MG63 (cell line): ENCODE data around the gene CHD9. TPM values are rescaled to one million over a fixed set of nuclear protein-coding genes. Genes with fewer than 3 reads are reported as not detected.

Experiments used
- DNase-seq: peaks from one replicate; pipeline ENCODE4 v3.0.0-alpha.2; 2020
- H3K27me3 ChIP-seq: fragments of 250-450 bp; sonication (Bioruptor Pico); 2 replicates; pipeline ENCODE4 v1.5.1; 2020; ENCODE audit warnings: mild to moderate bottlenecking, moderate library complexity
- H3K36me3 ChIP-seq: fragments of 250-450 bp; sonication (Bioruptor Pico); 2 replicates; pipeline ENCODE4 v1.5.1; 2020; ENCODE audit warnings: mild to moderate bottlenecking, moderate library complexity
- H3K4me3 ChIP-seq: fragments of 250-450 bp; sonication (Bioruptor Pico); 2 replicates; pipeline ENCODE4 v1.5.1; 2020; ENCODE audit warnings: mild to moderate bottlenecking, moderate library complexity
- H3K9me3 ChIP-seq: fragments of 250-450 bp; sonication (Bioruptor Pico); 2 replicates; pipeline ENCODE4 v1.5.1; 2020; ENCODE audit warnings: mild to moderate bottlenecking, moderate library complexity
- total RNA-seq: library from RNA; depleted of rRNA; stranded (reverse); fragments of >200 nt; shearing (Covaris generic); gene quantifications from 2 replicates; pipeline ENCODE4 v1.2.3, GENCODE V29; 2014; ENCODE audit warnings: low replicate concordance

Gene CHD9
- total RNA-seq, 1 experiment from 2014 or later = 51.1 TPM

DNA sequence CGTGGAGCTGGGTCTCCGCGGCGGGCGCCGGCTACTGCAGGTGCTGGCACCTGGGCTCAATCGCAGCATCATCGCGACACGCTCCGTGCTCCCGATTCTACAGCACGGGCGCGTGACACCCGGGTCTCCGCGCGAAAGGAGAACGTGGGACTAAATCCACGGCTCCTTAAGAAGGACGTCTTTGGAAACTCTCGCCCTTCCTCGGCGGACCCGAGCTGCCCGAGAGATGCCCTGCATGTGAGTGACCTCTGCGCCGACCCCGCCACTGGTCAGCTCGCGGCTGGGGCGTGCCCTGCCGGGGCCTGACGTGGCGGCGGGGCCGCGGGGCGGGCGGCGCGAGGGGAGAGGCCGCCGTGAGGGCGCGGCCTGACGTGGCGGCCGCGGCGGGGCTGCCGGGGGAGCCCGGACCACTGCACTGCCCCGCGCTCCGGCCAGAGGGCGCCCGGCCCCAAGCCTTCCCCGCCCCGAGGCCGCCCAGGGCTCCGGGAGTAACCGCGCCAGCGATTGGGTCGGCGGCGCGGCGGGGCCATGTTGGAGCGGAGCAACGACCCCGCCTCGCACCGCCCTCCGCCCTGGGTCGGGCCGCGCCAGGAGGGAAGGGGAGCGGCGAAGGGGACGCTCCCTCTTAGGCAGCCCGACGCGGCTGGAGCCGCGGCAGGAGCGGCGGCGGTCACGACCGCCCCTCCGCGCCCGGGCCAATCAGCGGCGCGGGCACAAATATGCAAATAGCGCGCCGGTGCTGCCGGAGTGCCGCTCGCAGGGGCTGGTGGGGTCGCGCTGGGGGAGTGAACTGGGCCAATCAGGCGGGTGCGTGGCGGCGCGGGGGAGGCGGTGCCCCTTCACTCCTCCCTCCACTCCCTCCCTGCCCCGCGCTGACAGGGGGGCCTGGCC, 75.6 kb downstream of the CHD9 start:
- H3K9me3 ChIP-seq = no peaks in the 10 kb centered on the region
- H3K36me3 ChIP-seq = peaks cover 17% of the 10 kb centered on the region
- peak; percentile 100 for DNase-seq
- peak overlapping the region; percentile 74 for H3K4me3 ChIP-seq
- no peaks in the 10 kb centered on the region for H3K27me3 ChIP-seq

DNA sequence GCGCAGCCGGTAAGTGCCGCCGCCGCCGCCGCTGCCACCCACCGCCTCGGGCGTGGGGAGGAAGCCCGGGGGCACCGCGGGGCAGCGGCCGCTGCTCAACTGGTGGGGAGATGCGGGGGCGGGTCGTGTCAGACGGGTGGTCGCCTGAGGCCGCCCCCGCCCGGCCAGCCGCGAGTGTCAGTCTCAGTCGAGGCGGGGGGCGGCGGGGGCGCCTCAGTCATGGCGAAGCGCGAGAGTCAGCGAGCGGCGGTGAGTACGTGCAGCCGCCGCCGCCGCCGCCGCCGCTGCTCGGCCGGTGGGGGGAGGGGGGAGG, 76.2 kb downstream of the CHD9 start:
- no peak for DNase-seq
- Histone ChIP-seq H3K27me3 (no peaks in the 10 kb centered on the region), H3K36me3 (peaks cover 17% of the 10 kb centered on the region), H3K4me3 (peak overlapping the region; percentile 74), H3K9me3 (no peaks in the 10 kb centered on the region)

DNA sequence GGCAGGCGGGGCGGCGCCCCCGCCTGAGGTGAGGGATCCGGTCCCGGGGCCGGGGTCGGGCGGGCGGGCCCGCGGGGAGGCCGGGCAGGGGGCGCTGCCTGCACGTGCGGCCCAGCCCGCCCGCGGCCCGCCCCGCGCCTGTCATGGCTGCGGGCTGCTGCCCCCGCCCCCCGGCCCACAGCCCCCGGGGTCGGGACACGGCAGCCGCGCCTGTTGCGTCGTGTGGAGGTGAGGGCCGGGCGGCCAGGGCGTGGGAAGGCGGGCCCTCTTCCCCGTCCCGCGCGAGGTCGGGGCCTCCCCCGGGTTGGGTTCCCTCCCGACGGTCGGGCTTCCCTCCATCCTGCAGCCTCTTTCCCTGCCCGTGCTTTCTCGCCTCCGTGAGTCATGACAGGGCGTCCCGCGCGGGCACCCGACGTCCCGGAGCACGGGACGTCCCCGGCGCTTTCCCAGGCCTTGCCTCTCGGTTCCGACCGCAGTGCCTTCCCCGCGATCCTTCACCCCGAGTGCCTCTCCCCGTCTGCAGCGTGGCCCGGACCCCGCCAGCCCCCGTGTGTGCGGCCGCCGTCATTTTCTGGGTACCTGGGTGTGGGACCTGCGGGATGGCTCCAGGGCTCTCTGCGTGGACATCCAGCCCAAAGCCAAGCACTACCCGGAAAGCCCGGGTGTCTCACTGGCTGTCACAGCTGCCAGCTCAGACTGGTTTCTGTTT, 76.7 kb downstream of the CHD9 start:
- Histone ChIP-seq H3K4me3 (peak overlapping the region; percentile 74), H3K9me3 (no peaks in the 10 kb centered on the region), H3K36me3 (peaks cover 17% of the 10 kb centered on the region), H3K27me3 (no peaks in the 10 kb centered on the region)
- peak; percentile 83 for DNase-seq

DNA sequence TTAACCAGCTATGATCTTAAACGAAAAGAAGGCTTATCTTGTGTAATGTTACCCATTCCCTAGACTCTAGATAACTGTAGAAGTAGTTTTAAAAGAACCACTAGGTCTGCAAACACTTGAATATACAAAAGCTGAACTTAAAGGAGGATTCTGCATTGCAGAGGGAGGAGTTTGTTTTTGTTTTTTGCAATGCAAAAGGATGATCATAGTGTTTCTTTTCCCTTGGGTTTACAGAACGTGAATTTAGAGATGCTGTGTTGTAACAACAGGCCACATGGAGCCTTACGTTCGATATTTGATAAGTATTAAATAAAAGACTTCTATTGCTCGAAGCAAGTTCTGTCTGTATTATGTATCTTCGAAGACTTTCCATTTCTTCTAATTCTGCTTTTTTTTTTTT, 77.6 kb downstream of the CHD9 start:
- Histone ChIP-seq H3K27me3 (no peaks in the 10 kb centered on the region), H3K36me3 (peaks cover 17% of the 10 kb centered on the region), H3K9me3 (no peaks in the 10 kb centered on the region), H3K4me3 (peak overlapping the region; percentile 74)
- DNase-seq = no peak

DNA sequence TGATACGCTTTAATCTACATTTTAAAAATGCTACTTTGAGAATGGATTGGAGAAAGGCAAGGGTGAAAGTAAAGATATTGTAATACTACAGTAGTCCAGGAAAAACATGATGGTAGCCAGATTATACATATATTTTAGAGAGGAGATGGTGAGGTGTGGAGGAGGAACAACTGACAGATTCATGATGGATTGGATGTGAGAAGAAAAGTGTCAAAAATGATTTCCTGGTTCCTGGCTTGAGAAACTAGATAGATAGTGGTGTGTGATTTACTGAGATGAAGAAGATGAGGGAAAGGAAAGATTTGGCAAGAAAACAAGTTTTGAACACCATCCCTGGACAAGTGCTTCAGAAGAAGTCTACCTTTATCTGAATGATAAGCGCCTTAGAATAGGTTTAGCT, 80.5 kb downstream of the CHD9 start:
- Histone ChIP-seq H3K9me3 (no peaks in the 10 kb centered on the region), H3K27me3 (no peaks in the 10 kb centered on the region), H3K36me3 (peaks cover 17% of the 10 kb centered on the region), H3K4me3 (no peak overlapping the region)
- DNase-seq = no peak

DNA sequence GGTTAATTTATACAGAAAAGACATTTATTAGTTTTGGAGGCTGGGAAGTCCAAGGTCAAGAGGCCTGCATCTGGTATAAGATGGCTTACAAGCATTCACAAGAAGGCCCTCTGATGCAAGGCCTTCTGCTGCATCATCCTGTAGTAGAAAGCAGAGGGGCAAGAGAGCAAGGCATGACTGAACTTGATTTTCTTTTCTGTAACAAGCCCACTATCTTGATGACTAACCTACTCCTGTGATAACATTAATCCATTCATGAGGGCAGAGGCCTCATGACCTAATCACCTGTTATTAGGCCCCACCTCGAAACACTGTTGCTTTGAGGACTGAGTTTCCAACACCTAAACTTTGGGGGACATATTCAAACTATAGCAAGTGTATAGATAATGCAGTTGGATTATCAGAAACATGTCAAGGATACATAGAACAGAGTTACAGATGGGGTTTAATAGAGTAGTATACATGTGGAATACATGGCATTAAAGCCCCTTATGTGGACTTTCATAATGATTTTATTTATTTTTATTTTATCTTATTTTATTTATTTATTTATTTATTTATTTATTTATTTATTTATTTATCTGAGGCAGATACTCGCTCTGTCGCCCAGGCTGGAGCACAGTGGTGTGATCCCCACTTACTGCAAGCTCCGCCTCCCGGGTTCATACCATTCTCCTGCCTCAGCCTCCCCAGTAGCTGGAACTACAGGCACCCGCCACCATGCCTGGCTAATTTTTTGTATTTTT, 88.2 kb downstream of the CHD9 start:
- Histone ChIP-seq H3K36me3 (peaks cover 16% of the 10 kb centered on the region), H3K4me3 (no peak overlapping the region), H3K27me3 (no peaks in the 10 kb centered on the region), H3K9me3 (no peaks in the 10 kb centered on the region)
- no peak for DNase-seq

DNA sequence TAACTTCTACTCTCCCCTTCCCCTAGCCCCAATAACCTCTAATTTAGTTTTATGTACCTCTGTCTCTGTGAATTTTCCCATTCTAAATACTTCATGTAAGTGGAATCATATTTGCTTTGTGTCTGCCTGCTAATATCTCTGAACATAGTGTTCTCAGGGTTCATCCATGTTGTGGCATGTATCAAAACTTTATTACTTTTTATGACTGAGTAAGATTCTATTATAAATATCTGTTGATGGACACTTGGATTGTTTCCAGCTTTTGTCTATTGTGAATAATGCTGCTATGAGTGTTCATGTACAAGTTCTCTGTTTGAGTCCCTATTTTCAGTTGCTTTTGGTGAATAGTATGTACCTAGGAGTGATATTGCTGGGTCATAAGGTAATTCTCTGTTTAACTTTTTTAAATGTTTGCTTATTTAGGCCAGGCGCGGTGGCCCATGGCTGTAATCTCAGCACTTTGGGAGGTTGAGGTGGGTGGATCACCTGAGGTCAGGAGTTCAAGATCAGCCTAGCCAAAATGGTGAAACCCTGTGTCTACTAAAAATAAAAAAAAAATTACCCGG, 92.8 kb downstream of the CHD9 start:
- H3K4me3 ChIP-seq = no peak overlapping the region
- no peak for DNase-seq
- H3K27me3 ChIP-seq = no peaks in the 10 kb centered on the region
- peaks cover 31% of the 10 kb centered on the region for H3K36me3 ChIP-seq
- peaks cover 31% of the 10 kb centered on the region for H3K9me3 ChIP-seq

DNA sequence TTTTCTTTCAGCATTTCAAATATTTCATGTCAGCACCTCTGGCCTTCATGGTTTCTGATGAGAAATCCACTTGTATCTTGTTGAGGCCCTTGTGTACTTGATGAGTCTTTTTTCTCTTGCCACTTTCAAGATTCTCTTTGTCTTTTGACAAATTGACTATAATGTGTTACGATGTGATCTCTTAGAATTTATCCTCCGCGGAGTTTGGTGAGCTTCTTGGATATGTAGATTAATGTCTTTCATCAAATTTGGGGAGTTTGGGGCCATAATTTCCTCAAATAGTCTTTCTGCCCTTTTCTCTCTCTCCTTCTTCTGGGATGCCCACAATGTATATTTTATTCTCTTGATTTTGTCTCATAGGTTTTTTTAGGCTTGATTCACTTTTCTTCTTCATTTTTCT, 96.0 kb downstream of the CHD9 start:
- Histone ChIP-seq H3K9me3 (peaks cover 31% of the 10 kb centered on the region), H3K36me3 (peaks cover 31% of the 10 kb centered on the region), H3K4me3 (no peak overlapping the region), H3K27me3 (no peaks in the 10 kb centered on the region)
- DNase-seq = no peak

DNA sequence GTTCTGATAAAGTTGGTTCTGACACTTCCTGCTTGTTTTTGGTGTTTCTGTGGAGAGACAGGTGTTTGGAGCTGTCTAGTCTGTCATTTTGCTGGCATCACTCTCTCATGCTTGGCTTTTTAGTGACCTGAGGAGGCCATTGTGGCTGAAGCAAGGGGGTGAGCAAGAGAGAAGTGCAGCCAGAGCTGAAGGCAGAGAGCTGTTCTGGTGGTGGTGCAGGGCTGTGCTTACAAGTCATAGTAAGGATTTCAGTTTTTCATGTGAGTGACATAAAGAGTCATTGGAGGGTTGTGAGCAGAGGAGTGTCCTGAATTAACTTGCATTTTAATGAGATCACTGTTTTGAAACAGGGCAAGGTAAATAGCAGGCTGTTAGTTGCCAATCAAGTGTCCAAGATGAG, 97.5 kb downstream of the CHD9 start:
- no peak overlapping the region for H3K4me3 ChIP-seq
- no peak for DNase-seq
- peaks cover 31% of the 10 kb centered on the region for H3K9me3 ChIP-seq
- no peaks in the 10 kb centered on the region for H3K27me3 ChIP-seq
- H3K36me3 ChIP-seq = peaks cover 44% of the 10 kb centered on the region

DNA sequence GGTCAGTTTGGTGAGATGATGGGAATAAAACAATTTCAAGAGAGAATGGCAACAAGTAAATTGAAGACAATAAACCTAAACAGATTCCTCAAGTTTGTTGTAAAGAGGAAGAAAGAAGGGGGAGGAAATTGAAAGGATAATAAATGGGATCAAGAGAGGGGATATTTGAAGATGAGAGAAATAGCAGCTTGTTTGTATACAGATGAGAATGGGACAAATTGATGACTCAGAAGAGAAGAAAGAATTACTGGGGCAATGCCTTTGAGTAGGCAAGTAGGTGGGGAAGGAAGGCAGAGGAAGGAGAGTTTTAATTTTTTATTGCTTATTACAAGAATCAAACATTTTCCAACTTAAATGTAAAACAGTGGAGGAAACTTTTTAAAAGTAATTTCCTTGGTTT, 98.3 kb downstream of the CHD9 start:
- Histone ChIP-seq H3K36me3 (peaks cover 43% of the 10 kb centered on the region), H3K27me3 (no peaks in the 10 kb centered on the region), H3K9me3 (peaks cover 31% of the 10 kb centered on the region), H3K4me3 (no peak overlapping the region)
- no peak for DNase-seq

DNA sequence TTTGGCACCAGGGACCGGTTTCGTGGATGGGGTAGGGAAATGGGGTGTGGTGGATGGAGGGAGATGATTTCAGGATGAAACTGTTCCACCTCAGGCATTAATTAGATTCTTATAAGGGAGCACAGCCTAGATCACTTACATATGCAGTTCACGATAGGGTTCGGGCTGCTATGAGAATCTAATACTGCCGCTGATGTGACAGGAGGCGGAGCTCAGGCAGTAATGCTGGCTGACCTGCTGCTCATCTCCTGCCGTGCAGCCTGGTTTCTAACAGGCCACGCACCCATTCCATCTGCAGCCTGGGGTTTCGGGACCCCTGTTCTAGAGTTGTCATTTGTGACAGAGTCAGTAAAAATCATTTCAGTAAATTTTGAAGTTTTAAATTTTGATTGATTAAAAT, 99.7 kb downstream of the CHD9 start:
- Histone ChIP-seq H3K4me3 (no peak overlapping the region), H3K36me3 (peaks cover 40% of the 10 kb centered on the region), H3K9me3 (peaks cover 24% of the 10 kb centered on the region), H3K27me3 (no peaks in the 10 kb centered on the region)
- no peak for DNase-seq

DNA sequence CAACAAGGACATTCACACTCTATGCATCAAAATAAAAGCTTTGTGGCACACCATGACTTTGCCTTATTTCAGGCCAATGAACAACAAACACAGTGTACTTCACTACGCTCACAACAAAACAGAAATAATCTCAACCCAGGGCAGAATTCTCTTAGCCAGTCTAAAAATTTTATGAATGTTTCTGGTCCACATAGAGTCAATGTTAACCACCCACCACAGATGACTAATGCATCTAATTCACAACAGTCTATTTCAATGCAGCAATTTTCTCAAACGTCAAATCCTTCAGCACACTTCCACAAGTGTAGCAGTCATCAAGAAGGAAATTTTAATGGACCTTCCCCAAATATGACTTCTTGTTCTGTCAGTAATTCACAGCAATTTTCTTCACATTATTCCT, 101.7 kb downstream of the CHD9 start:
- Histone ChIP-seq H3K27me3 (no peaks in the 10 kb centered on the region), H3K9me3 (peaks cover 10% of the 10 kb centered on the region), H3K4me3 (no peak overlapping the region), H3K36me3 (peaks cover 34% of the 10 kb centered on the region)
- no peak for DNase-seq

DNA sequence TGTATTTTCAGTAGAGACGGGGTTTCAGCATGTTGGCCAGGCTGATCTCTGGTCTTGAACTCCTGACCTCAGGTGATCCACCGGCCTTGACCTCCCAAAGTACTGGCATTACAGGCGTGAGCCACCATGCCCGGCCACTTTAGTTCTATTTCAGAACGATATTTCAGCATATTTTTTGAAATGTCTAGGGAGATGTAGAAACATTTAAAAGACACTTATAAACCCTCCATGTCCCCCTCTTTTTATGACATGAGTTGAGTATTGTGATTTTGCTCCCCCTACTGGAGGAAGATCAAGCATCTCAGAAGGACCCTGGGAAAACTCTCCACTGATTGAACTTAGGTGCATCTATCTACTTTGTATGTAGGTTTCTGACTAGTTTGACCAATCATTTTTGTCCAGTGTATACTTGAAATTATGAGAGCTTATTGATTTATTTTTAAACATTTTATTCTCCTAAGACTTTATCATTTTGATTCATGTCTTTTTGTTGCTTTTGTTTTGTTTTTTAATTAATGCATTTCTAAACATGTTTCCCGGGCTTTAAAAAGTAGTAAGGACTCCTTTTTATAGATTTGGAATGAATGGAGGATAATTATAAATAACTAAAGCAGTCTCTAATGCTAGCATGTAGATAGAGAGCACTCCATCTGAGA, 105.1 kb downstream of the CHD9 start:
- DNase-seq = no peak
- peaks cover 37% of the 10 kb centered on the region for H3K36me3 ChIP-seq
- no peaks in the 10 kb centered on the region for H3K27me3 ChIP-seq
- no peaks in the 10 kb centered on the region for H3K9me3 ChIP-seq
- no peak overlapping the region for H3K4me3 ChIP-seq

DNA sequence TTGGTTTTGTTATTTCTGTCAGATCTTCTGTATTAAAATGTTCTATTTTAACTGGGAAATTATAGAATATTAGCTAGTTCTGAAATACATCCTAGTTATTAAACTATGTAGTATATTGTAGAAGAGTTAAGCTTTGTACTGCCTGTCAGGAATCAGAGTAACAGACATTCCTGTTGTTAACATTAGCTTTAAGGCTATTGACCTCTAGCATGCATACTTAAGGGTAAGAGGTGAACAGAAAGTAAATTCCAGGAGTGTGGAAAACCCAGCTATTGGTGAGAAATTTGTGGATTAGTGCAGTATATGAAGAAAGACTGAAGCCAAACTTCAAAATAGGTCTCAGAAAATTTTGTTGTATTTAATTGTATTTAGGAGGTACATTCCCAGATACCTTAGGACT, 111.3 kb downstream of the CHD9 start:
- Histone ChIP-seq H3K4me3 (no peak overlapping the region), H3K36me3 (peaks cover 19% of the 10 kb centered on the region), H3K27me3 (no peaks in the 10 kb centered on the region), H3K9me3 (no peaks in the 10 kb centered on the region)
- DNase-seq = no peak

DNA sequence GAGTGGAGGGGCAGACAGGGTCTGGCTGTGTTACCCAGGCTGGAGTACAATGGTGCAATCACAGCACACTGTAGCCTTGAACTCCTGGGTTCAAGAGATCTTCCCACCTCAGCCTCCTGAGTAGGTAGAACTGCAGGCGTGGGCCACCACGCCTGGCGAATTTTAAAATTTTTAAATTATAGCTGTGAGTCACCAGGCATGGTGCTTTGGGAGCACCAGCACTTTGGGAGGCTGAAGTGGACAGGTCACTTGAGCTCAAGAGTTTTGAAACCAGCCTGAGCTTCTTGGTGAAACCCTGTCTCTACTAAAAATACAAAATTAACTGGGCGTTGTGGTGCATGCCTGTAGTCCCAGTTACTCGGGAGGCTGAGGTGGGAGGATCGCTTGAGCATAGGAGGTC, 114.0 kb downstream of the CHD9 start:
- Histone ChIP-seq H3K27me3 (no peaks in the 10 kb centered on the region), H3K9me3 (no peaks in the 10 kb centered on the region), H3K4me3 (no peak overlapping the region), H3K36me3 (peaks cover 12% of the 10 kb centered on the region)
- DNase-seq = no peak

DNA sequence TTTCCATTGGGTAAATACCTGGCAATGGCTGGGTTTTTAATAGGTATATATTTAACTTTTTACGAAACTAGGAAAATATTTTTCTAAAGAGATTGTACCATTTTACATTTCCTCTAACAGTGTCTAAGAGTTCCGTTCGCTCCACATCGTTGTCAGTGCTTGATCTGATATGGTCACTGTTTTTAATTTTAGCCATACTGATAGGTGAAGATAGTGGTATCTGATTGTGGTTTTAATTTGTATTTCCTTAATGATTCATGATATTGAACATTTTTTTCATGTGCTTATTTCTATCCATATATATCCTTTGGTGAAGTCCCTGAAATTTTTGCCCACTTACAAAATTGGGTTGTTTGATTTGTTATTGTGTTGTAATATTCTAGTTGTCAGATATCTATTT, 117.7 kb downstream of the CHD9 start:
- Histone ChIP-seq H3K4me3 (no peak overlapping the region), H3K36me3 (peaks cover 26% of the 10 kb centered on the region), H3K9me3 (no peaks in the 10 kb centered on the region), H3K27me3 (no peaks in the 10 kb centered on the region)
- no peak for DNase-seq

DNA sequence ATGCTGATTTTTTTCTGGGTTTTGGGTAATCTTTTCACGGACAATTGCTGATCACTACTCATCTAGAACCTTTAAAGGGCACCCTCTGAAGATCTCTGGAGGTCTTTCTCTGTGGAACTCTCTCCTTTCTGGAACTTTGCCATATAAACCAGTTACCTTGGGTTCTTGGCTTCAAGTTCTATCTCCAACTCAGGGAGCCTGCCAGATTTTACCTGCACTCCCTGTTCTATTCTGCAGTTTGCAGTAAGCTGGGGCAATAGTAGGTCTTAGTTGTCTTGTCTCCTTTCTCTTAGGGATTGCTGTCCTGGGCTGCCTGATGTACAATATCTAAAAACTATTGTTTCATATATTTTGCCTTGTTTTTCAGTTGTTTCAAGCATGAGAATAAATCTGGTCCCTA, 120.3 kb downstream of the CHD9 start:
- Histone ChIP-seq H3K27me3 (no peaks in the 10 kb centered on the region), H3K36me3 (peaks cover 26% of the 10 kb centered on the region), H3K4me3 (no peak overlapping the region), H3K9me3 (no peaks in the 10 kb centered on the region)
- DNase-seq = no peak
